GM23248 (cell line): ENCODE measurements around the gene CADM4.

ENCODE experiments used
- EZH2 ChIP-seq: fragments of 200-600 bp; sonication (generic); IDR thresholded peaks from 2 replicates; pipeline ENCODE4 v1.6.1; 2018; ENCODE audit warnings: antibody characterized with exemption, mild to moderate bottlenecking; ENCODE audit not compliant: insufficient read depth, poor library complexity, severe bottlenecking
- EZH2phosphoT487 ChIP-seq: fragments of 200-600 bp; sonication (generic); IDR thresholded peaks from 2 replicates; pipeline ENCODE4 v1.6.1; 2018; ENCODE audit warnings: antibody characterized with exemption, moderate library complexity, mild to moderate bottlenecking, low read depth; ENCODE audit not compliant: insufficient read depth

- no peak for TF ChIP-seq EZH2
- no peak for TF ChIP-seq EZH2phosphoT487
Measured at GRCh38 chr19:43581467-43581866, 58.2 kb downstream of the CADM4 start.
